Lung (tissue), 12 donors: ENCODE measurements around the gene IL6R. TPM values are rescaled to one million over a fixed set of nuclear protein-coding genes. Genes with fewer than 3 reads are reported as not detected.

Source experiments
- ATAC-seq: fragments of 200-7000 bp; cut with Tn5 transposase; one replicate; pipeline ENCODE4 v1.9.1; 2020; ENCODE audit warnings: moderate number of reproducible peaks; ENCODE audit not compliant: insufficient read depth, low FRiP score
- DNase-seq, 3 donors: peaks; one replicate each; pipeline ENCODE4 v3.0.0-alpha.2; 2013 to 2017
- H3K27ac ChIP-seq, 2 donors: one replicate each; pipeline ENCODE4 v1.5.1; 2013; ENCODE audit warnings: mild to moderate bottlenecking in 2 of 2, moderate library complexity in 2 of 2, control low read depth in 1 of 2, inconsistent platforms in 1 of 2, low read depth in 1 of 2, low read length in 1 of 2
- H3K27me3 ChIP-seq, 3 donors: one replicate each; pipeline ENCODE4 v1.5.1; 2013; ENCODE audit warnings: low read length in 2 of 3; ENCODE audit not compliant: control insufficient read depth in 3 of 3, insufficient read depth in 3 of 3
- H3K36me3 ChIP-seq, 4 donors: one replicate each; pipeline ENCODE4 v1.5.1; 2013; ENCODE audit warnings: low read length in 4 of 4, mild to moderate bottlenecking in 1 of 4, moderate library complexity in 1 of 4; ENCODE audit not compliant: control insufficient read depth in 4 of 4, insufficient read depth in 4 of 4
- H3K4me1 ChIP-seq, 5 donors: one replicate each; pipeline ENCODE4 v1.5.1; 2013; ENCODE audit warnings: low read length in 5 of 5, mild to moderate bottlenecking in 2 of 5, moderate library complexity in 1 of 5; ENCODE audit not compliant: control insufficient read depth in 5 of 5, insufficient read depth in 5 of 5
- H3K4me3 ChIP-seq: one replicate; pipeline ENCODE4 v1.5.1; 2013; ENCODE audit warnings: mild to moderate bottlenecking, control low read depth, moderate library complexity
- H3K9ac ChIP-seq, 2 donors: one replicate each; pipeline ENCODE4 v1.5.1; 2013; ENCODE audit warnings: low read length in 2 of 2, control low read depth in 1 of 2; ENCODE audit not compliant: insufficient read depth in 1 of 2
- H3K9me3 ChIP-seq, 4 donors: one replicate each; pipeline ENCODE4 v1.5.1; 2013; ENCODE audit warnings: low read length in 3 of 4, mild to moderate bottlenecking in 1 of 4, moderate library complexity in 1 of 4; ENCODE audit not compliant: control insufficient read depth in 4 of 4, insufficient read depth in 3 of 4
- WGBS, 2 donors: extraction: QIAGEN DNeasy Blood & Tissue Kit; methylation state at CpG; one replicate each; pipeline ENCODE4 v1.1.7; 2013; 5-methylcytosine and 5-hydroxymethylcytosine counted together
- polyA plus RNA-seq, 2 donors: library from polyadenylated mRNA; stranded (reverse); fragments of 200-250 nt; gene quantifications; one replicate each; pipeline ENCODE4 v1.2.1, GENCODE V29; 2013
- total RNA-seq, 2 donors: library from RNA; depleted of rRNA in 1 of 2; stranded (reverse); fragments of >200 nt in 1 of 2; gene quantifications; one replicate each; pipeline ENCODE4 v1.2.1, GENCODE V29; 2014 to 2021
- TF ChIP-seq, protein P1 (sequence below): IDR thresholded peaks from 2 replicates; pipeline ENCODE4 v1.5.1; 2012; ENCODE audit warnings: mild to moderate bottlenecking; ENCODE audit errors: control extremely low read depth, extremely low read depth
- donor health status: control.
- donor health status: control.
- donor health status: Bipolar disorder and iron deficiency.
- donor health status: healthy.
- donor health status: DM: yes; HTN: yes; CAD: no.

IL6R gene
- total and polyA plus RNA-seq, 4 donors = 12.3 to 79.7 (median 32.0) TPM

DNA sequence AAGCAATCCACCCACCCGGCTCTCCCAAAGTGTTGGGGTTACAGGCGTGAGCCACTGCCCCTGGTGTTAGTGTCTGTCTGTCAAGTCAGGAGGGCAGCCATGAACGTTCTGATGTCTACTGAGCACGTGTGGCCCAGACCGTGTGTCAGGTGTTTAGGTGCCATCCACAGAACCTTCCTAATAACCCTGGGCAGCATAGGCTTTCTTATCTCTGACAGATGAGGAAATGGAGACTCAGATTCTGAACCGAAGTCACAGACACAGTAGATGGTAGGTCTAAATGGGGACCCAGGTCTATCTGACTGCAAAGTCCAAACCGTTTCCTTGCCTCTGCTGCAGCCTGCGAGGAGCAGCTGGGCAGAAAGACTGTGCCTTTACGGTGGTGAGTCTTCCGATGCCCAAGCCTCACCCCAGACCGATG lies 622 bp upstream of the IL6R start:
- no peak overlapping the region for H3K9ac ChIP-seq
- H3K36me3 ChIP-seq = no peaks in the 10 kb centered on the region
- H3K27me3 ChIP-seq = peaks cover 0 to 11% (median 9%) of the 10 kb centered on the region in 3 donors
- WGBS, 2 donors = 41 to 50% methylated on average over 11 of the region's 11 CpGs
- ATAC-seq (no peak), DNase-seq (no peak)
- no peak overlapping the region for H3K4me3 ChIP-seq
- H3K27ac ChIP-seq = peak overlapping the region in 1 of 2 donors; percentile 99
- H3K9me3 ChIP-seq = no peaks in the 10 kb centered on the region
- TF ChIP-seq, protein P1, sequence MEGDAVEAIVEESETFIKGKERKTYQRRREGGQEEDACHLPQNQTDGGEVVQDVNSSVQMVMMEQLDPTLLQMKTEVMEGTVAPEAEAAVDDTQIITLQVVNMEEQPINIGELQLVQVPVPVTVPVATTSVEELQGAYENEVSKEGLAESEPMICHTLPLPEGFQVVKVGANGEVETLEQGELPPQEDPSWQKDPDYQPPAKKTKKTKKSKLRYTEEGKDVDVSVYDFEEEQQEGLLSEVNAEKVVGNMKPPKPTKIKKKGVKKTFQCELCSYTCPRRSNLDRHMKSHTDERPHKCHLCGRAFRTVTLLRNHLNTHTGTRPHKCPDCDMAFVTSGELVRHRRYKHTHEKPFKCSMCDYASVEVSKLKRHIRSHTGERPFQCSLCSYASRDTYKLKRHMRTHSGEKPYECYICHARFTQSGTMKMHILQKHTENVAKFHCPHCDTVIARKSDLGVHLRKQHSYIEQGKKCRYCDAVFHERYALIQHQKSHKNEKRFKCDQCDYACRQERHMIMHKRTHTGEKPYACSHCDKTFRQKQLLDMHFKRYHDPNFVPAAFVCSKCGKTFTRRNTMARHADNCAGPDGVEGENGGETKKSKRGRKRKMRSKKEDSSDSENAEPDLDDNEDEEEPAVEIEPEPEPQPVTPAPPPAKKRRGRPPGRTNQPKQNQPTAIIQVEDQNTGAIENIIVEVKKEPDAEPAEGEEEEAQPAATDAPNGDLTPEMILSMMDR = no peak
- H3K4me1 ChIP-seq = peaks cover 0 to 26% (median 12%) of the 10 kb centered on the region in 5 donors

DNA sequence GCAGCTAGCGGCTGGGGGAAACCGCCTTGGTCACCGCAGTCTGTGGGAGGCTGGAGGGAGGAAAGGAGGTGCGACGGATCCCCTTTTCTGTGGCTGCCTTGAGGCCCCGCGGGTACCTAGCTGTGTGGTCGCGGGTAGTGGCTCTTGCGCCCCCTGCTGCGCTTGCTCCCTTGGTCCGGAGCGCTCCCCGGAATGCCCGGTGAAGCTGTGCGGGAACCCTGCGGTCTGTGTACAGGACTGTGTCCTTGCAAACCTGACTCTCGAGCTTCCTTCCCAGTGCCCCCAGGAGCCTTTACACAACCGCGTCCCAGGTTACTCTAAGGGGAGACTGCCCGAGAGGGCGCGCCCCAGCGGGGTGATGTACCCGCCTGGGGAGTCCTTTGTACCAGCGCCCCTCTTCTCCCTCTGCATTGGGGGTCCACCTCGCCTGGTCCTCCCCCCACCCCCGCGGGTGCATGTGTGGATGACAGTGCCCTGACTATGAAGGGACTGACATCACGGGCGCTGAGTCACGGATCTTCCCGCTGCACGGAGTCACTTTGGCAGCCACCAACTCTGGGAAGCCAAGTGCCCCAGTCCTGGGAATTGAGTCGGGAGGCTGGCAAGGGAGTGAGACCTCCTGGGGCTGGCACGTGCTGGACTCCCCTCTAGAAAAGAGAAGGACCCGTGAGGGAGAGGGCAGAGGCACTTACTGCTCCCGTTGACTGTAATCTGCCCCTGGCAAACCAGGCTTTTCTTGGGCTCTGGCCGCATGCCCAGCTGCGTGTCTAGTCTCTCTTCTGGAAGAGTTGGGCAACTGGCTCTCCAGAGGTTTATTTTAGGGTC lies 816 bp downstream of the IL6R start:
- H3K4me3 ChIP-seq = peak overlapping the region; percentile 66
- peak overlapping the region; percentile 93 to 99 for H3K27ac ChIP-seq
- peaks cover 0 to 26% (median 12%) of the 10 kb centered on the region in 5 donors for H3K4me1 ChIP-seq
- DNase-seq = peak; percentile 58 to 67 (median 60)
- H3K9me3 ChIP-seq = no peaks in the 10 kb centered on the region
- ATAC-seq = peak; percentile 19
- peaks cover 0 to 11% (median 9%) of the 10 kb centered on the region in 3 donors for H3K27me3 ChIP-seq
- TF ChIP-seq, protein P1 = peak; percentile 6
- 2 to 4% methylated on average over 38 to 40 of the region's 40 CpGs for WGBS, 2 donors
- no peaks in the 10 kb centered on the region for H3K36me3 ChIP-seq
- no peak overlapping the region for H3K9ac ChIP-seq

DNA sequence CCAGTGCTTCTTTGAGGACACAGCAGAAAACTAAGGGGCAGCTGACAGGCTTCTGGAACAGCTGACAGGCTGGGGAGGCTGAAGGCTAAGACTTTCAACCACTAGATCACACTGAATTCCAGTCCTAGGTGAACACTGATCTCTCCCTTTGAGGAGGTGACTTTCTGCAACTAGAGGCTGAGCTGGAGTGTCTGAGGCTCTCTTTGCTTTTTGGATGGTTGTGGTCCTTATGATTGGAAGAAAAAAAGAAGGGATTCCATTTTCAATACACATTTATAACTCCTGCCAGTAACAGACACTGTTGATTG lies 1.4 kb downstream of the IL6R start:
- H3K9me3 ChIP-seq = no peaks in the 10 kb centered on the region
- ATAC-seq (no peak), DNase-seq (no peak)
- H3K9ac ChIP-seq = no peak overlapping the region
- TF ChIP-seq, protein P1 = no peak
- peaks cover 0 to 3% (median 0%) of the 10 kb centered on the region in 4 donors for H3K36me3 ChIP-seq
- H3K27me3 ChIP-seq = peaks cover 0 to 11% (median 9%) of the 10 kb centered on the region in 3 donors
- peak overlapping the region; percentile 93 to 99 for H3K27ac ChIP-seq
- peaks cover 0 to 26% (median 12%) of the 10 kb centered on the region in 5 donors for H3K4me1 ChIP-seq
- peak overlapping the region; percentile 66 for H3K4me3 ChIP-seq
